Skin of body (tissue), 2 donors: ENCODE results near the gene CARD19. TPM values are rescaled to one million over a fixed set of nuclear protein-coding genes. Genes with fewer than 3 reads are reported as not detected.
"Not testable (repeated sequence)": the region's sequence is repeated elsewhere in the genome, so short reads cannot be mapped to it uniquely, and the experiment has no call there.

ENCODE experiments used
- DNase-seq: peaks from one replicate; lab custom pipeline; 2025; lab: John Stamatoyannopoulos, UW
- total RNA-seq: library from RNA; depleted of rRNA; stranded (reverse); fragments of >200 nt; gene quantifications from one replicate; pipeline ENCODE4 v1.2.3, GENCODE V29; 2014

The CARD19 gene
- total RNA-seq, 1 donor from 2014 or later, result 18.6 TPM

DNA sequence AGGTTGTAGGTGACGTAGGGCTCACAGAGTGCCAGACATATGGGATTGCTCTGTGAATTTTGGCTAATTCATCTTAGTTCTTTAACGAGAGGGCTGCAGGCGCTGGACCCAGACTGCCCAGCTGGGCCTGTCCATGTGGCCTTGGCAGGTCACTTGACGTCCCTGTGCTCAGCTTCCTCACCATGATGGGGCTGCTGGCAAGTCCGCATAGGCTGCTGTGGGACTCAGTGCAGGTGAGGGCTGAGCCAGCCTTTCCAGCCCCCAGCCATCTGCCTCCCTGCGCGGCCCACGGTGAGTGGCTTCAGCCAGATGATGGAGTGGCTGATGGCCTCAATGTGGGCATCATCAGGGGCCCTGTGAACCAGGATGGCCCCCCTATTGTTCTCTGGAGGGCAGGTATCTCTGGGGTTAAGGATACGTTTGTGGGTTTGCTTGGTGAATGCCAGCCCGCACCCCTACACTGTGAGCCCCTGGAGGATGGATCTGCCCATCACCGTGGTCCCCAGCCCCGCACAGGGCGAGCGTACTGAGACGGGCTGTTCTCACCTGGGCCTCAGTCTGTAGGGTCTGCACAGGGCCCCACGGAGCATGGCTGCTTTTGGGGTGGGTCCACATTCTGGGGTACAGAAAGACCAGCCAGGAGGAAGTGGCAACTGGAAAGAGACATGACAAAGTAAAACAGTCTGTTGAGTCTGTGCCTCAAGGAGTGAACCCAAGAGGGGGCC, 3.7 kb downstream of the CARD19 start:
- no peak for DNase-seq

- no peak for DNase-seq
Measured at GRCh38 chr9:93100276-93100636, 4.2 kb downstream of the CARD19 start.

DNA sequence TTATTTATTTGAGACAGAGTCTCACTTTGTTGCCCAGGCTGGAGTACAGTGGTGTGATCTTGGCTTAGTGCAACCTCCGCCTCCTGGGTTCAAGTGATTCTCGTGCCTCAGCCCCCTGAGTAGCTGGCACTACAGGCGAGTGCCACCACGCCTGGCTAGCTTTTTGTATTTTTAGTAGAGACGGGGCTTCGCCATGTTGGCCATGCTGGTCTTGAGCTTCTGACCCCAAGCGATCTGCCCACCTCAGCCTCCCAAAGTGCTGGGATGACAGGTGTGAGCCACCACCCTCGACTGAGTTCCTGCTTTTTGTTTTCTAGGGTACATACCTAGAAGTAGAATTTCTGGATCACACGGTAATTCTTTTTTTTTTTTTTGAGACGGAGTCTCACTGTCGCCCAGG, 5.1 kb downstream of the CARD19 start:
- DNase-seq, result not testable (repeated sequence)

DNA sequence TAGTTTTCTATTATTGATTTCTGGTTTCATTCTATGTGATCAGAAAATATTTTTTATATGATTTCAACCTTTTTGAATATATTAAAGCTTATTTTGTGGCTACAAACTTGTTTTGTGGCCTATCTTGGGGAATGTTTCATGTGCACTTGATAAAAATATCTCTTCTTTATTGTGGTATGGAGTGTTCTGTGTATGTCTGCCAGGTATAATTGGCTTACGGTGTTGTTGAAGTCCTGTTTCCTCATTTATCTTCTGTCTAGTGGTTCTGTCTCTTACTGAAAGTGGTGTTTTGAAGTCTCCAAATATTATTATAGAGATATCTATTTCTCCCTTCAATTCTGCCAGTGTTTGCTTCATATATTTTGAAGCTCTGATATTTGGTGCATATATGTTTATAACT, 9.6 kb downstream of the CARD19 start:
- DNase-seq, result no peak

- no peak for DNase-seq
Measured at GRCh38 chr9:93107151-93107824, 11.3 kb downstream of the CARD19 start.

- no peak for DNase-seq
Measured at GRCh38 chr9:93107825-93108161, 11.8 kb downstream of the CARD19 start.

GRCh38 chr9:93108291-93109041, 12.4 kb downstream of the CARD19 start:
- no peak for DNase-seq

DNA sequence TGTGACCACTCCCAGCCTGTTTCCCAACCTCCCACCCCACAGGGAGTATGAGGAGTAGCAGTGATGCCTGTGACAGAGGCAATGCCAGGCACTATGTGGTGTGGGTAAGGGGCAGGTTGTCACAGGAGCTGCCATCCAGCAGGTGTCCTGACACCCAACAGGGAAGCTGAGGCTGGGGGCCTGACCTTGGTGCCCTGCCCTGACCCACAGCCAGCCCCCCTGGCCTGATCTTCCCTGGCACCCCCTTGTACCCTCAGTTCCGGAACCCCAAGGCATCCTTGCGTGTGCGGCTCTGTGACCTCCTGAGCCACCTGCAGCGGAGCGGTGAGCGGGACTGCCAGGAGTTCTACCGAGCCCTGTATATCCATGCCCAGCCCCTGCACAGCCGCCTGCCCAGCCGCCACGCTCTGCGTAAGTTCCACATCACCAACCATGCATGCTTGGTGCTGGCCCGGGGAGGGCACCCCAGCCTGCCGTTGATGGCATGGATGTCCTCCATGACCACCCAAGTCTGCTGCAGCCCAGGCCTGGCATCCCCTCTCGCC, 14.4 kb downstream of the CARD19 start:
- DNase-seq, result no peak

DNA sequence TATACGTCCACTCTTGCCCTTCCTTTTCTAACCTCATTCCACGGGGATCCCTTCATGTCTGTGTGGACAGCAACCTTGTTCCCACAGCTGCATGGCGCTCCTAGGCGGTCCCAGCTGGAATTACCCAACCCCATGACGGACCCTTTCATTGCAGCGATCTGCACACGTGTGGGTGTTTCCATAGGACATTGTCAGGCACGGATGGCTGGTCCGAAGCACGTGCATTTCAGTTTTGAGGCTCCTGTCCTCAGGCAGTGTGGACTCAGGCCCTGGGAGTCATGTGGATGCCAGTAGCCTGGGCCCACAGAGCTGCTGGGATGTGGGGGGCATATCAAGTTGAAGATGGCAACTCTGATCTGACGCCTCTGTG, 15.0 kb downstream of the CARD19 start:
- no peak for DNase-seq

DNA sequence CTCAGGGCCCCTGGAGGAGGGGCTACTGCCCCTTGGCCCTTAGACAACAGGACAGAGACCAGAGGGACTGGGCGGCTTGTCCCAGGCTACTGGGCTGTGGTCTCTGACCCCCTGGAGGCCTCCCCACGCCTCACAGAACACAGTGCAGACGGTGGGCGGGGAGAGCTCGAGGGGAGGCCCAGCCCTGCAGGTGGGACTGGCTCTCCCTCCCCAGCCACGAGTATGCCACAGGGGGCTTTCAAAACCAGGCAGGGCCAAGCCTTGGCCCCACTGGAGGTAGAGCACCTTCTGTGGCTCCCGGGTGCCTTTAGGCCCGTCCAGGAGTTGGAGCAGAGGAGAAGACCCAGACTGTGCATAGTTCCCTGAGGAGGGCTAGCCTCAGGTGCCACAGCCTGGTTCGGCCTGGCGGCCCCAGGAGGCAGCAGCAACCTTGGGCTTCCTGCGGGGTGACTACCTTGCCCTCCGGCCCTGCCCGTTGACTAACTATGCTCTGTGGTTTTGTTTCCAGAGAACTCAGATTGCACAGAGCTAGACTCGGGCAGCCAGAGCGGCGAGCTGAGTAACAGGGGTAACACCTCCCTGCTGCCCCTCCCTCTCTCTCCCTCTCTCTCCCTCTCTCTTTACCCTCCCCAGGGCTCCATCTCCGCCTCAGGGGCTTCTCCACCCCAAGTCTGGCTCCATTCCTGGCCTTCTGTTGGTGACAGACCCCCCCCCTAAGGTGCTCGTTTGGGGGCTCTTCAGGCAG, 15.5 kb downstream of the CARD19 start:
- no peak for DNase-seq

DNA sequence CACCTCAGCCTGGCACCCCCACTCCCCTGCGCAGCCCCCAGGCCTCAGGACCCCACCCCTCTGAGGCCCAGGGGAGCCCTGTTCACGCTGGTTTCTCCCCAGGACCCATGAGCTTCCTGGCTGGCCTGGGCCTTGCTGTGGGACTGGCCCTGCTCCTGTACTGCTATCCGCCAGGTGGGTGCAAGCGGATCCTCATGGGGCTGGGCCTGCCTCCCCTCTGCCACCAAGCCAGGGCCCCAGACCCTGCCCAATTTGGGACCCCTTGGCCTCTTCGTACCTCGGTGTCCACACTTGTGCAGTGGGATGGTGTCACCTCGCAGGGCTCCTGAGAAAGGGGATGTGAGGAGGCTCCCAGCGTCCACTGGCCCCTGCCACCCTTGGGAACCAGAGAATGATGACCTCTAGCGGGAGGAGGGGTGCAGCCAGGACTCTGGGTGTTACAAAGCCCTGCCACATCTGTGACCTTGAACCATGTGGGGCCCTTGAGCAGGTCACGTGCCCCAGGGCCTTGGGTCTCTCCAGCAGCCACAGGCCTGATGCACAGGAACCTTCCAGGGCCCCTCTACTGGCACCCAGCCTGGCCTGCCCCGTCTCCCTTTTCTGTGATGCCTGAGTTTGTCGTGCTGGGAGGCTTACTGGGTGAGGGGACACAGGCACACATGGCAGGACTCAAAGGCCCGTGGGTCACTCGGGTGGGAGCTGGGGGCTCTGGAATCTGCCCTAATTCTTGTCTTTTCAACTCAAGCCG, 16.3 kb downstream of the CARD19 start:
- DNase-seq, result no peak

DNA sequence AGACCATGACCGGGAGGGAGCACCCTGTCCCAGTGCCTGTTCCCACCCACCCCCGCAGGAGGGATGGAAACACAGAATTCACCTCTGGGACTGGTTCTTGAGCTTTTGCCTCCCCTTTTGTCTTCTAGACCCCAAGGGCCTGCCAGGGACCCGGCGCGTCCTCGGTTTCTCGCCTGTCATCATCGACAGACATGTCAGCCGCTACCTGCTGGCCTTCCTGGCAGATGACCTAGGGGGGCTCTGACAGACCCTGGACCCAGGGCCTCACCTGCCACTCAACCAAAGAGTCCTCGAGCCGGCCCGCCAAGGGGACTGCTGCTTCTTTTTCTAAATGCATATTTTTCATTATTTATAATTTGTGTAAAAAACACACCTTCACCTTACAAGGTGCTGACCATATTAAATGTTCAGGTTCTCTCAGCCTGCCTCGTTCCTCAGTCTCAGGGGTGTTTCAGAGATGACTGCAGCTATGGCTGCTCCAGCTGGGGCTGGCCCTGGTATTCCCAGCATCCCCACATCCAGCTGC, 16.9 kb downstream of the CARD19 start:
- no peak for DNase-seq

DNA sequence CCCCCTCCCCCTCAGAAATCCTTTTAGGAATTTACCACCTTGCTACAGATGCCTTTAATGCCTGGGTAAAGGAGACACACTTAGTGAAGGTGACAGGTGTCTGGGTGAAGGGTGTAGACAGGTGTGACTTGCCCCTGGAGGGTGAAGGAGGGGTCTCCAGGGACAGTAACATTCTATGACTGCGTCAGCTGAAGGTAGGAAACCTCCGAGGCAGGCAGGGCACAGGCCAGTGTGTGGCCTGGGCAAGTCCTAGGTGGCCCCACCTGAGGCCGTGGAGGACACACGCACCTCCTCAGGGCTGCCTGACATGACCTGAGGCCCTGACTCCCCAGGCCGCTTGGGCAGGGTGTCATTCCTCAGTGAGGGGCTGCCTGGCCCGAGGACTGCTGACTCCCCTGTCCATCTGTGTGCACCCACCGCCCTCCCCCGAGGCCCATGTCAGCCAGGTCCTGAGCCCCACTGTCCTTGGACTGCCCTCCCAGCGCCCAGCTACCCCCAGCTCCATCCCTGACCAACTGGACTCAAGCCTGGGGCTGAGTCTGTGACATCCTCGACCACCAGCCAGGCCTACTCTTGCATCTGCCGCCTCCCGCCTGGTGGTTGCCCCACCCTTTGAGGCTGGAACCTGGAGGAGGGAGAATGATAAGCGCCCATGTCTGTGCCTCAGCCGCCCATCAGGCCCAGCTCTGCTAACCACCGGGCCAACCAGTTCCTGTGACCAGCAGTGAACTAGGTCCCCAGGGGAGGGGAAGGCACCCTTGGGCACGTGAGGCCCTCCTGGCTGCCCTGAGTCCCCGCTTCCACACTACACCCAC, 18.4 kb downstream of the CARD19 start:
- no peak for DNase-seq

- no peak for DNase-seq
Measured at GRCh38 chr9:93114984-93115335, 18.9 kb downstream of the CARD19 start.

DNA sequence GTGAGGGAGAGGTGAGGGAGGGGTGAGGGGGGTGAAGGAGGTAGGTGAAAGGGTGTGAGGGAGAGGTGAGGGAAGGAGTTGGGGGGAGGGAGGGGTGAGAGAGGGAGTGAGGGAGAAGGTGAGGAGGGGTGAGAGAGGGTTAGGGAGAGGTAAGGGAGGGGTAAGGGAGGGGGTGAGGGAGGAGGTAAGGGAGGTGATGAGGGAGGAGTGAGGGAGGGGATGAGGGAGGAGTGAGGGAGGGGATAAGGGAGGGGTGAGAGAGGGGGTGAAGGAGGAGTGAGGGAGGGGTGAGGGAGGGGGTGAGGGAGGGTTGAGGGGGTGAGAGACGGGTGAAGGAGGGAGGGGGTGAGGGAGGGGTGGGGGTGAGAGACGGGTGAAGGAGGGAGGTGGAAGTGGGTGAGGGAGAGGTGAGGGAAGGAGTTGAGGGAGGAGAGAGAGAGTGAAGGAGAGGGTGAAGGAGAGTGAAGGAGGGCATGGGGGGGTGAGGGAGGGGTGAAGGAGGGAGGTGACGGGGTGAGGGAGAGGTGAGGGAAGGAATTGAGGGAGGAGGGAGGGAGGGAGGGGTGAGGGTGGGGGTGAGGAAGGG, 19.6 kb downstream of the CARD19 start:
- DNase-seq, result no peak

- DNase-seq, result no peak
Measured at GRCh38 chr9:93116072-93116961, 20.3 kb downstream of the CARD19 start.

DNA sequence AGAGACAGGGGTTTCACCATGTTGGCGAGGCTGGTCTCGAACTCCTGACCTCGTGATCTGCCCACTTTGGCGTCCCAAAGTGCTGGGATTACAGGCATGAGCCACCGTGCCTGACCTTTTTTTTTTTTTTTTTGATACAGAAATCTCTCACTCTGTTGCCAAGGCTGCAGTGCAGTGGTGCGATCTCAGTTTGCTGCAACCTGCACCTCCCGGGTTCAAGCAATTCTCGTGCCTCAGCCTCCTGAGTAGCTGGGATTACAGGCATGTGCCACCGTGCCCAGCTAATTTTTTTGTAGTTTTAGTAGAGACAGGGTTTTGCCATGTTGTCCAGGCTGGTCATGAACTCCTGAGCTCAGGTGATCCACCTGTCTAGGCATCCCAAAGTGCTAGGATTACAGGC, 21.5 kb downstream of the CARD19 start:
- DNase-seq, result not testable (repeated sequence)
